ENCODE measurements around the gene OR5C1.
"Not testable (repeated sequence)": the region's sequence is repeated elsewhere in the genome, so short reads cannot be mapped to it uniquely, and the experiment has no call there.

The OR5C1 gene

GRCh38 chr9:122810306-122810946, 21.7 kb downstream of the OR5C1 start:
- DNase-seq (ENCODE audit: low spot score), result no peak

- no peak for DNase-seq (ENCODE audit: low spot score)
Observed at GRCh38 chr9:122812736-122813135, 24.0 kb downstream of the OR5C1 start.

GRCh38 chr9:122814545-122814944, 25.8 kb downstream of the OR5C1 start:
- no peak for DNase-seq (ENCODE audit: low spot score)

- DNase-seq (ENCODE audit: low spot score), result no peak
Observed at GRCh38 chr9:122815544-122815943, 26.8 kb downstream of the OR5C1 start.

GRCh38 chr9:122816163-122816867, 27.6 kb downstream of the OR5C1 start:
- DNase-seq (ENCODE audit: low spot score), result no peak

GRCh38 chr9:122819326-122819725, 30.6 kb downstream of the OR5C1 start:
- DNase-seq (ENCODE audit: low spot score), result no peak

GRCh38 chr9:122819791-122820489, 31.2 kb downstream of the OR5C1 start:
- DNase-seq (ENCODE audit: low spot score), result no peak

- DNase-seq (ENCODE audit: low spot score), result no peak
Observed at GRCh38 chr9:122820490-122820845, 31.7 kb downstream of the OR5C1 start.

GRCh38 chr9:122821278-122821943, 32.7 kb downstream of the OR5C1 start:
- no peak for DNase-seq (ENCODE audit: low spot score)

GRCh38 chr9:122822056-122822455, 33.3 kb downstream of the OR5C1 start:
- no peak for DNase-seq (ENCODE audit: low spot score)

- DNase-seq (ENCODE audit: low spot score), result no peak
Observed at GRCh38 chr9:122822938-122823337, 34.2 kb downstream of the OR5C1 start.

- no peak for DNase-seq (ENCODE audit: low spot score)
Observed at GRCh38 chr9:122827761-122828093, 39.0 kb downstream of the OR5C1 start.

- DNase-seq (ENCODE audit: low spot score), result not testable (repeated sequence)
Observed at GRCh38 chr9:122828965-122829284, 40.2 kb downstream of the OR5C1 start.

- no peak for DNase-seq (ENCODE audit: low spot score)
Observed at GRCh38 chr9:122832194-122832593, 43.5 kb downstream of the OR5C1 start.

GRCh38 chr9:122835313-122835731, 46.6 kb downstream of the OR5C1 start:
- no peak for DNase-seq (ENCODE audit: low spot score)

- no peak for DNase-seq (ENCODE audit: low spot score)
Observed at GRCh38 chr9:122837266-122837850, 48.6 kb downstream of the OR5C1 start.

- not testable (repeated sequence) for DNase-seq (ENCODE audit: low spot score)
Observed at GRCh38 chr9:122838441-122838840, 49.7 kb downstream of the OR5C1 start.

Measured in left forelimb (tissue), 1 donor.